ENCODE data around the gene FTO.

Gene FTO

DNA sequence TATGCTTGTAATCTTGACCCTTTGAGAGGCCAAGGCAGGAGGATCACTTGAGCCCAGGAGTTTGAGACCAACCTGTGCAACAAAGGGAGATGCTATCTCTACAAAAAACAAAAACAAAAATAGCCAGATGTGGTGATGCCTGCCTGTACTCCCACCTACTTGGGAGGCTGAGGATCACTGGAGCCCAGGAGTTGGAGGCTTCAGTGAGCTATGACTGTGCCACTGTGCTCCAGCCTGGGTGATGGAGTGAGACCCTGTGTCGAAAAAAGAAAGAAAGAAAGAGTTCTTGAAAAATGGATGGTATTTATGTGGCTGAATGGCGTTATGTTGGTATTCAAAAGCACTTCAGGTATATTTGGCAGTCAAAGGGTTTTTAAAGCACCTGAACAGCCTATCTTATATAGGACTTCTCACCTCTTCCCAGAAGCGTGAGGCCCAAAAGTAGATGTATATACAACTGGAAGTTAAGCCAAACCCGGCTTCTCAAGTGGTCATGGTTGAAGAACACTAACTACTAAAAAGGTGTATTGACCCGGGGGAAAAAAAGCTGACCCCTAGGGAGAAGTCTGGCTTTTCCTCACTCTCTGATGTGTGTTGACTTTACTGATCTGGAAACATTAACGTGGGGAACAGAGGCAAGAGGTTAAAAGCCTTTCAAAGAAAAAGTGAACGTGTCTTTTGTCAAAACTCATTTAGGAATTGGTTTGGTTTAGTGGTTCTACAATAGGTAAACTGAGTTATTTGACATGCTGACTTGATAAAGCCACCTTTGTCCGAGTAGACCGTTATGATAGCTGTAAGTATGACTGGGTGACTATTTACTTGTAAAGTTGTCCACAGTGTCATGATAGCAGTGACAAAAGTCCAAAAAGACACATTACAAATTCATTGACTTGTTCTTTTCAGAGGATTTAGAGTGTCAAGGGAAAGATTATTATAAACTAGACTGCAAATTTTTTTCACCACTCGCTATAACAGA, 399.2 kb downstream of the FTO start:
- DNase-seq = no peak

DNA sequence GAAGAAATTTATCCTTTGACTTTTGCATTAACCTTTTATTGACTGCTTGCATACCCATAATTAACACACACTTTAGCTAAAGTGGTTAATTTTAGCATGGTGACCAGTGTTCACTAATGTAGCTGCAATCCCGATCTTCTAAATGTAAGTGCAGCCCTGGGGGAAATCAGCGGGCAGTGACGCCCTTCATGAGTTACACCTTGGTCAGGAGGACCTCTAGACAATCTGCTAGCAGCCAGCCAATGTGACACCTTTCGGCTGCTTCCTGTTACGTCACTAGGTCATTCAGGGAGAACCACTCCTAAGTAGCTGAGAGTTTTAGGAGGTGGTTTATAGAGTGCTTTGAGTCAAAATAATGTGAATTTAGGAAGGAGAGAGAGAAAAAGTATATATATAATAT, 402.1 kb downstream of the FTO start:
- no peak for DNase-seq

DNA sequence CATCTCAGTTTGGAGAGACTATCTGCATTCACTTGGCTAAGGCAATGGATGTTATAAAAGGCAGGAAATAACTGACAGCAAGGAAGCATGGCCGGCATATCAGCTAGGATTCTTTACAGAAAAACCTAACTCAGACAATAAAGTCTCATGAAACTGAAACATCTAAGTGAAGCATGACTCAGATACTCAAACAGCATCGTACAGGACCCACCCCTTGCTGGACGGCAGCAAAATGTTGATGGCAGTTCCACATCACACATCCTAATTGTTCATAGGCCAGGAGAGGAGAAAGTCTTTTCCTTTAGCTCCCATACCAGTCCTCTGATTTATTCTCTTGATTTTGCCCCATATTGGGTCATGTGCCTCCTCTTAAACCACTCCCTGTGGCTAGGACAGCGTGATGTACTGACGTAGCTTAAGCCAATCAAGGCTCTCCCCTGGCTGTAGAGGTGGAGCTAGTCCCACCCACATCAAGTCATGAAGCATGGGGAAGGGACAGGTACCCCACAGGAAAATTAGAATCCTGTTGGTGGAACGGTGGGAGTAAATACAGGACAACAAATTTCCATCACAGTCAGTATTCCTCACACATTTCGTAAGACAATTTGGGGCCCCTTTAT, 403.7 kb downstream of the FTO start:
- no peak for DNase-seq

DNA sequence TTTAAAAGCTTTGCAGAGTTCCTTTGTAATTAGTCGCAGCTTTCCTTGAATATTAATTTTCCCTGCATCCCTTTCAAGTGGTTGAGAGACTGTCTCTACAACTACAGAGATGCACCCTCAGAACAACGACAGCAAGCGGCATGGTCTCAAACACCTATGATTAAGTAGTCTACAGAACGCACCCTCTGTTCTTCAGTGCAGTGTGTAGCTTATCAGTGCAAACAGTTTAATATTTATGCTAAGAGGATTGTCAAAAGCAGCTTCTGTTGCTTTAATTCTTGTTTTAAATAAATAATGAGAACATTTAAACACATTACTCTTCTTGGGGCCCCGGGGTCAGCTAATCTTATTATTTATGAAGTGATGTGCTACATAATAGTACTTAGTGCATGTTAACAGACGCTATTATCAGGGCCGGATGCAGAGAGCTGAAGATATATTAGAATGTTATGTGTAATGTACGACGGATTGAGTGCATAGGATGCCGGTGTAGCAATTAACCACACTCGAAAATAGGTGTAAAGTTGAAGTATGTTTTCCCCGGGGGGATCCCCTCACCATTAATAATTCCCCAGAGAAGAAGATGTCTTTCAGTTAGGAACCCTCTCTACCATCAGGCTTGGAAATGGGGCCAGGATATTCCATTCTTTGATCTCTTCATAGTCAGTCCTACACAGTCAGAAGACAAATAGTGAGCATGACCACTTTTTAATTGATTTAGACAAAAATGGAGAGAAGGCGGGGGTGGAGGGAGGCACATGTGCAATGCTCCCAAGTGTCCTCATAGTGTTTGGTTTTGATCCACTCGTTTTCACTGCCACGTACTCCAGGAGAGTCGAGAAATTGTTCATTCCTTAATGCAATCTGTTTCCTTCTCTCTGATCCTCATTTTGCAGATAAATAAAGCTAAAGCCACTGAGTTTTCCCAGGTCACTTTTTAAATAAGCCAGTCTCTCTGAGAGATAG, 406.3 kb downstream of the FTO start:
- DNase-seq = no peak

DNA sequence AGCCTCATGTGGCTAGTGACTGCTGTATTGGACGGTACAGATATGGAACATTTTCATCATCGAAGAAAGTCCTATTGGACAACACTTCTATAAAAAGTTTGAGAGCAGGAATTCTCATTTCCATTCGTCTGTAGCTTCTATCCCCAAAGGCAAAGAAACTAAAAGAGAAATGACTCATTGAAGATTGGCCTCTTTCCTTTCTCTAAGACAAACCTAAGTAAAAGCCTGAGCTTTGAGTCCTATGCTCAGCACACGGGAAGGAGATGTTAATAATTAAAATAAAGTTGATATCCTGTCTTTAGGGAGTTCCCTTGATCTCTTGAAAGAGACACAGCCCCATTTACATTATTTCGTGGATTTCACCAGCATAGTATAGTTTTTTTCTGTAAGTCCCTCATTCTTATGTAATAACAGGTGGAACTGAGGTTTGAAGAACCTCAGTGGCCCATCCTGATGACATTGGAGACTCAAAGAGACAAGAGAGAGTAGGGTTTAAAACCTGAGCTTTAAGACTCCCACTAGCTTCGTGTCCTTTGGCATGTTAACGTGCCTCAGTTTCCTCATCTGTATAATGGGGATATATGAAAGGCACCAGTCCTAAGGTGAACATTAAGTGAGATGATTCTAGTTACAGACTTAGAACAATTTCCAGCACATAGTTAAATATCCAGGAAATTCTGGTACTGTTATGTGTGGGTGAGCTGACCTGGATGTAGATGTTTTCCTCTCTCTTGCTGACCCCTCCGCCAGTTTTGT, 408.7 kb downstream of the FTO start:
- no peak for DNase-seq

DNA sequence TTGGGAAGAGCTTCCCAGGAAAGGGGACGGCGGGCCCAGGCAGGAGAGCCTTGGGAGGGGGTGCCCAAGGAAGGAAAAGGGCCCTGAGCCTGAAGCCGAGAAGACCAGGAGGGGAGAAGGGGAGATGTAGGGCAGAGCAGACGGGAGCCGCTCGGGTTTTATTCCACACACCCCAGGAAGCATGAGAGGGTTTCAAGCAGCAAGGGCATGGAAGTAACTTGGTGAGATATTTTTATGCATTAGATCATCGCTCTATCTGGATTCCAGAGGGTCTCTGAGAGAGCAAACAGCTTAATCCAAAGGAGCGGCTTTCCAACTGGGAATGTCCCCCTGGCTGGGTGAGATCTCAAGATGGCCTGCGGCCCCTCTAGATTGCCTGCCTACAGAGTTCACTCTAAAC, 411.6 kb downstream of the FTO start:
- no peak for DNase-seq

DNA sequence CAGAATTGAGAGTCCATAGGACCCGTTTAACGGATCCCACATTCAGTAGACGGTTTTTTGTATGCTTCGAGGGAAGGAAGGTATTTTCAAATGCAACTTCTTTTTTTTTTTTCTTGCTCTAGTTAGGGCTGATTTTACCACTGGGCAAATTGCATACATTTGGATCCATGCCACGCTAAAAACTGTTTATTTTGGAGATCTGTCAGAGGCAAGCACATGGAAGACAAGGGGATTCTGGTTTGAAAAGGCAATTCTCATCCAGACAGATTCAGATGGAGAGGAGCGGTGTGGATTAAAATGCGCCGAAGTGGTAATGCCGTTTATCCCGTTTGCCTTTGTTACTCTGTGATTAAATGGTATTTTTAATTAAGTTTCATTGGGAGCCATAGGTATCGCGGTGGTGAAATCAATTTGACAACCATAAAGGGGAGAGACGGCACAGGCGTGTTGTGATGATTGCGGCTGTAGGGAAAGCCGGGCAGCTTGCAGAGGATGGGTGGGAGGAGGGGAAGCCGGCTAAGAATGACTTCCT, 412.2 kb downstream of the FTO start:
- DNase-seq = no peak

DNA sequence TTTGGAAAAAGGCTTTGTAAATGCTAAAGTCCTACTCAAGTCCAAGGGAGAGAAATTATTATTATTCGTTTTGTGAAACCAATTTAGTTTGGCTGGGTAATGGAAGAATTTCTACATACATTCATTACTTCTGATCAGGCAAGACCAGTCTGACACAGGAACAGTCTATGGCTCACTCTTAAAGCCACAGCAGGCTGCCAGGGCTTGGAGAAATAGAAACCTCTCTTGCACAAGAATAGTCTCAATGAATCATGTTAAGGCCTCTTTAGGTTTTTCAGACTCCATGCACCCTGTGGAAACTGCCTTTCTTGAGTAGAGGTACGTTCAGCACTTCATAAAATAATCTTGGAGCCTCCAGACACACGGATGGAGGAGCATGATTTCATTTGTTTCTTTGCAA, 414.9 kb downstream of the FTO start:
- no peak for DNase-seq

DNA sequence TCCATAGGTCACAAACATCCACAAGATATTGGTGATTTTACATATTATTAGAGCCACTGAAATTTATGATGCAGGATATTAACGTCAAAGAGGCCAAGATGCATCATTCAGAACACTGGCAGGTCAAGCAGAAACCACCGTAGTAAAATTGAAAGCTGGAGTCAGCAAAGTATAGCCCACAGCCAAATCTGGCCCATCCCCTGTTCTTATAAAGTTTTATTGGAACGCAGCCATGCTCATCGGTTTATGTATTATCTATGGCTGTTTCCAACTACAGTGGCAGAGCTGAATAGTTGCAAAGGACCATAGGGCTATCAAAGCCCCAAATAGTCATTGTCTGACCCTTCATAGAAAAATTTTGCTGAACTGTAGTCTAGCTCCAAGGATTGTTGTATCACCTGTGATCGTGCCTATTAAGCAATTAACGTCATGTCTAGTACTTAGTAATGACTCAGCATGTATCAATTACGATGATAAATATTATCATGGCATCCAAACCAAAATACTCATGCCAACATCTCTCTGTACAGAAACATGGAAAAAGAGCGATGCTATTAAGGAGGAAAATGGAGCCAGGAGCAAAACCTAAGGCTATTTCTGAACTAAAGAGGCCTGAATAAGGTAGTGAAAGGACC, 417.0 kb downstream of the FTO start:
- DNase-seq = no peak

DNA sequence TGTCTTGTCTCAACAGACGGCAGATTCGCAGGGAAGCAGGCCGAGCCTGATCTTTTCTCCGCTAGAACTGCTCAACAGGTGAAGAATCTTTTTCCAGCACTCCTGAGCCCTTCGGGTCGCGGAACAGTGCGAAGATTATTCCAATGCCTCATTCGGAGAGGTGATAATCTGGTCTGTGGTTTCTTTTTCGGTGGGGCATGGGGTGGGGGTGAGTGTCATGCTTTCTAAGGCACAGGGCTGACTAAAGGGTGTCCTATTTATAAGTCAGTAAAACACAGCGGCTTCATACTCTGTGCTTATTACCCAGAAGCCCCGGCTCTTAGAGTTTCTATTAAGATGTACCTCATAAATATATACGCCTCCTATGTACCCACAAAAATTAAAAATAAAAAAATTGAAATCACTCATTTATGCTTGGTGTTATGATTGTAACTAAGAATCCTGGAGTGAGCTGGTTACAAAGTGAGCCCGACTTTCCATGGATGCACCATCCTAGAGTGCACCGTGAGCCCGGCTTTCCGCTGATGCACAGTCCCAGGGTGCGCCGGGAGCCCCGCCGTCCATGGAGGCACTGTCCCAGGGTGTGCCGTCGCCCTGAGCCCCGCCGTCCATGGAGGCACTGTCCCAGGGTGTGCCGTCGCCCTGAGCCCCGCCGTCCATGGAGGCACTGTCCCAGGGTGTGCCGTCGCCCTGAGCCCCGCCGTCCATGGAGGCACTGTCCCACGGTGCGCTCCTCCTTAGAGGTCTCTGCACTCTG, 417.8 kb downstream of the FTO start:
- no peak for DNase-seq

DNA sequence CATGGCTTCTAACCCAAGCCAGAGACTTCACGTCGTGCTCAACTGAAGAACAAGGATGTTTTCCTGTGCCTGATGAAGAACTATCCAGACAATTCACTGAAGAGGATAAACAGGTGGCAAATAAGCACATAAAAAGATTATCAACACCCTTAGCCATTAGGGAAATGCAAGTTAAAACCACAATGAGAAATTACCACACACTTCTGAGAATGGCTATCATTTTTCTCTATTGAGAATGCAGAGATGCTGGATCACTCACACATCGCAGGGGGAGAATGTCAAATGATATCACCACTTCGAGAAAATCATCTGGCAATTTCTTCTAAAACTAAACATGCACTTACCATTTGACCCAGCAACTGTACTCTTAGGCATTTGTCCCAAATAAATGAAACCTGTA, 419.8 kb downstream of the FTO start:
- no peak for DNase-seq

DNA sequence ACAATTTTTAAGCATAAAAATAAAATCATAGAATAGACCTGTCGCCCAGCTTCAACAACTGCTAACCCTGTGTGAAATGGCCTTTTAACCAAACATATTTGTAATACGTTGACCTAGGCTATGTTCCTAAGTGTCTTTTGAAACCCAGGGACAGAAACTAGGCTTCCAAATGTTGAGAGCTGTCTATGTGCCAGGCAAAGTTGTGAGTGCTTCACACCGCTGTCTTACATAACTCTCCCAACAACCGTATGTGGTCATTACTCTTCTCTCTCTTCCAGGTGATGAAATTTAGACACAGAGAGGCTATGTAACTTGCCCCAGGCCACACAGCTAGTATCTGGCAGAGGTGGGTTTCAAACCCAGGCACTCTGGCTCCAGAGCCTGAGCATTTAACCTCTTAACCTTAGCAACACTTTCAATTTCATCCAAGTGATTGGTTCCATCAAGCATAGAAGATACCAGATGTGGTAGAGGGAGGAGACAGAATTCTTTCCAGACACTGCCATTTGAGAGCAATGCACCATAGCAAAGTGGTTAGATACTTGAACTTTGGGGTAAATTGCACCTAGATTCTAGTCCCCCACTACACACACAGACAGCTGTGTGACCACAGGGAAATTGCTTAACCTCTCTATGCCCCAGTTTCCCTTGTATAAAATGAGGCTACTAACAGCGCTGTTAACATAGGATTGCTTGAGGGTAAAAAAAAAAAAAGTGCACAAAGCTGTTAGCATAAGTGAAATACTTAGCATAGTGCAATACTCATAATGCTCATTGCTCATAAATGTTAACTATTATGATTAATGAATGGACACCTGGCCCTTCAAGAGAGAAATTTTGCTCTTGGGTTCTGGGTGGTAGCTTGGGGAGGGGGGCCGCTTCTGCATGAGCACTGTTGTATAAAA, 422.0 kb downstream of the FTO start:
- DNase-seq = no peak

DNA sequence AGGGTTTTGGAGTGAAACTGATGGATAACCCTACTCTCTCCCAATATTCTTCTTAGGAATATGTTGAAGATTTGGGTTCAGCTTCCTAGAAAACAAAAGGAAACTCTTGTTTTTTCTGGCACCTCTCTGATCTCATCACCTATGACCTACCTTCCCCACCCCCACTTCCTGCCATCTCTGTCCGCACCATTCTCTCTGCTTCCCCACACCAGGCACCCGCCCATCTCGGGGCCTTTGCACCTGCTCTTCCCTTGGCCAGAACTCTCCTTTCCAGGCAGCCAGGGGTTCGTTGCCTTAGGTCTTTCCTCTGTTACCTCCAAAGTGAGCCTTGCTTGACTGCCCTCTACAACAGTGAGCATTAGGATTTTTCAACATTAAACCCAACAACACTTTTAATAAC, 423.0 kb downstream of the FTO start:
- no peak for DNase-seq

DNA sequence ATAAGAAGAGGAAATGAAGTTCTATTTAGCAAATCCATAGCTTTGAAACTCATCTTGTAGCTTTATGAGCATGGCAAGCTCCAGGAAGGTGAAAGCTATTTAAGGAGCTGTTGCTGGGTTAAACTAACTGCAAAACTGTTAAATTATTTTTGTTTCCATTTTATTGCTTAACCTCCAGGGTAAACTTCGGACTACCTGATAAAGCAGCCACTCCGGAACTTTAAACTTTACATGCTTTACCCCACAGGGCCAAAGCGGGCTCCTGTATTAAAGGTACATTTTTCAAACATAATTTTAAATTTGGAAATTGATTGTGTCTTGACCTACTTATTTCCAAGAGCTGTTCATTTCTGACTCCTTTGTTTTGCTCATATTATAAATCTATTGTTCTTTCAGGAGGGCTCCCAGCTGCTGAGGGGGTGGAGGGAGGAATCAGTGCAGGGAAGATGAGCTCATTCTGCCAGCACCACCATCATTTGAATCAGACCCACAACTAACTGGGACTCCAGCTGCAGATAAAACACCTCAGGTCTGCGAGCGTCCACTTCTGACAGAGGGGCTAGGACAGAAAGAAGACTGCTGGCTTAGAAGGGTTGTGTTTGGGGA, 424.8 kb downstream of the FTO start:
- no peak for DNase-seq

DNA sequence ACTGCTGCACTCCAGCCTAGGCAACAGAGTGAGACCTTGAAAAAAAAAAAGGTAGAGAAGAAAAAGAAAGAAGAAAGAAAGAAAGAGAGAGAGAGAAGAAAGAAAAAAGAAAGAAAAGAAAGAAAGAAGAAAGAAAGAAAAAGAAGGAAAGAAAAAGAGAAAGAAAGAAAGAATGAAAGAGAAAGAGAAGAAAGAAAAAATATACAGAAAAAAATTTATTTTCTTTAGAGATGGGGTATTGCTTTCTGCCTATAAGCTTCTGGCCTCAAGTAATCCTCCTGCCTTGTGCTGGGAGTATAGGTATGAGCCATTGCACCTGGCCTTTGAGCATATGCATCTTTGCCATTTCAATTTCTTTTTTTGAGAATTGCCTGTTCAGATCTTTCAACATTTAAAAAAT, 425.9 kb downstream of the FTO start:
- no peak for DNase-seq

DNA sequence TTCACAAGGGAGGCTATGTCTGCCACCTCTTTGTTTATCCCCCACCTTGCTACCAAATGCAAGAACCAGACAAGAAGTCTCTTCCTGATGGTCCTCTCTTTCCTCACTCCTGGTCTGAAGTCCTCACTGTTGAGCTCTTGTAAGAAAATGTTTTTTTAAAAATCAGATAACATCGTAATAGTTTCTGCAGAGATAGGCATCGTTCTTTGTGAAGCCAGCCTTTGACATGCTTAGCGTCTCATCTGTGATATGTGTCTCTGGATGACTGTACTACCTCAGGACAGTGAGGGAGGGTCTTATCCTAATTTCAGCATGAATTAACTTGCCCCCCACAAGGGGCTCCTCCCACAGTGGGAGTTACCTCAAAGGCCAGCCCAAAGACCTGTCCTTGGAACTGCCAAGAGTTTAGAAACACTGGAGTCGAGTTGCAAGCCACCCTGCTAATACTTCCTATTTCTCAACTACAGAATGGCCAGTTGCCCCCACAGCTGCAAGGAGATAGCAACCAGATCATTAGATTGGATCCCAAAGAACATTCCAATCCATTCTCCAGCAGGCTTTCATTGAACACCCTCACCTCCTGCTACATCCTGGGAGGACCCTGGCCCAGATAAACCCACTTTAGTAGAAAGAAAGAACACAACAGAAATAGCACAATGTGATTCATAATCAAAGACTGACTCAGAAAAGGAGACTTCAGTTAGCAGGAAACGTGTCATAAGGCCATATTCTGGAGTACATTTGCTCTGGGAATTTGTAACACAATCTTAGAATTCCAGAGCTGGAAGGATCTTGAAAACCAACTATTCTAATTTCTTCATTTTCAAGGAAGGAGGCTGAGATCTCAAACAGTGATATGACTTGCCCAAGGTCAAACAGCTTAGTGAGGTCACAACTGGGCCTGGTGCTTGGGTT, 431.7 kb downstream of the FTO start:
- no peak for DNase-seq

DNA sequence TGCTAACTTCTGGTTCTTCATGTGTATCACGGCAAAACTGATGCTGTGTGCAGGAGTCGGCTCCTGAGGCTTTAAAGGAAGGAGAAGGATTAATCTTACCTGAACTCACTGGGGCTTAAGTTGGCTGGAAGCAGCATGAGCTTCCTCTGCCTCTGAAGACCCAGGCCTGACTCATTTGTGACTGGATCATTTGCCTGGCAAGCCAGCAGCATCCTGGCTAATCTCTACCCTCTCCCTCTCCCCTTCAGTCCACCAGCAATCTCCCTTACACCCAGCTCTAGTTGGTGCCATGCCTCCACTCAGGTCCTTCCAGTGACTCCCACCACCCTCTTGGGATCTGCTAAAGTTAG, 432.3 kb downstream of the FTO start:
- no peak for DNase-seq

DNA sequence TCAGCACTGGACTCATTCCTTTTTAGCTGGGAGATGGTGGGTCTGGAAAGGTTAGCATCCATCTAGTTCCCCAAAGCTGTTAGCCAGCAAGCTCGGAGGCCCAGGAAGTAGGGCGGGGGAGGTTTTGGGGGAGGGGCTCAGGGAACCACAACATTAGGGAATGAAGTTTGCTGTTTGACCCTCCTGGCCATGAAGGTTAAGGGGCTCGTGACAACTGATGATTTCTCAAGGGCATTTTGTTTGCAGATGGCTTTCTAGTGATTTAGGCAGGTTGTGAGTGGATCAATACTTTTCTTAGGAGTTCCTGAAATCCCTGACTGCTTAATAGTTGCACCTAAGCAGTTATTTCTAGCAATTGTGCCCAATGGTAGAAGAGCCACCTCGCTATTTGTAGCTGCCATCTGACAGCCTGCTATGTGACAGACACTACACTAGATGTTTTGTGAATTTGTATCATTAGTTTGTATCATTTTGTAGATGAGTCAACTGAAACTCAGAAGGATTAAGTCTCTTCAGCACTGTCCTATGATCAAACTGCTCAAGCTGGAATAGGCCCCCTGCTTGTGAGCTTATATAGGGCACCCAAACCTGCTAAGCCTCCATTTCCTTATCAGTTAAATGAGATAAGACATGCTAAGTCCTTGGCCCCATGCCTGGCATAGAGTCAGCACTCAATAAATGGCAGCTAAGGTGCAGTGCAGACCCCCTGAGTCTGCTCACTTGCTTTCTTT, 436.3 kb downstream of the FTO start:
- no peak for DNase-seq
